Measurements from ENCODE around the gene CTBP2.

CTBP2 gene

GRCh38 chr10:125010362-125010761 is 150.0 kb downstream of the CTBP2 start:
- DNase-seq (ENCODE audit: low read depth in 2 of 2), result no peak

- DNase-seq (ENCODE audit: low read depth in 2 of 2), result no peak
These were observed 150.7 kb downstream of the CTBP2 start for GRCh38 chr10:125009661-125010161.

- DNase-seq (ENCODE audit: low read depth in 2 of 2), result no peak
These were observed 151.4 kb downstream of the CTBP2 start for GRCh38 chr10:125008689-125009638.

DNA sequence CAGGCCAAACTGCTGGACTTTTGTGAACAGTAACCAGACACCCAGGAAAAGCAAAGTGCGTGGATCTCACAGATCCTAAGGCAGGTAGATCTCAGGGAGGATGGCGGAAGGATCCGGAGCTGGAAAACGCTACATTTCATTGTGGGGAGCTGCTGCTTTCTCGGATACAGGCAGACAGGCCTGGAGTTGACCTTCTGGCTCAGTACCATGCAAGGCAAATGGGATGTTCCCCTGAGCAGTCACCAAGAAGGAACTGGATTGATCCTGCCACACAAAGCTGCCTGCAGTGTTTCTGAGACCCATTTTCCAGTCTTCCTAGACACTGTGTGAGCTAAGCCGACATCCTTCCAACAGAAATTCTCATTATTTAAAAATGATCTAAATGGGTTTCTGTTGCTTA is 152.9 kb downstream of the CTBP2 start:
- DNase-seq (ENCODE audit: low read depth in 2 of 2), result no peak

DNA sequence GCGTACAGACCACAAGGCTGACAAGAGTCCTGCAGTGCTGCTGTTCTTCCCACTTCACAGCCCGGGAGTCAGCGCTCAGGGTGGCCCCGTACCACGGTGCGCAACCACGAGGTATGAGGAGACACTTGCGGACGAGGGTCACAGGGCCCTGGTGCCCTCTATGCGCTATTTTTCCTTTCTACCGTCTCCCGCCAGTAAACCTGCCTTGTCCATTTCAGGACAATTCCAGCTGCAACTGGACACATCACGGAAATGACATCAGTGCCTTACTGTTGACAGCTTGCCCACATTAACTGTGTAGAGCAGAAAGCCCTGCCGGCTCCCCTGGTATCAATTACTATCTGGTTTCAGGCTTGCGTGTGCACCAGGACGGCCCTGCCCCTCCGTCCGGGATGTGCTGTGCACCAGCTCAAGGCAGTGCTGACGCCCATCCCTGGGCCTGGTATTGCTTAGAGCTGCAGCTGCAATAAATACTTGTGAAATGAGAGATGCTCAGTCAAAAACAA is 153.4 kb downstream of the CTBP2 start:
- no peak for DNase-seq (ENCODE audit: low read depth in 2 of 2)

DNA sequence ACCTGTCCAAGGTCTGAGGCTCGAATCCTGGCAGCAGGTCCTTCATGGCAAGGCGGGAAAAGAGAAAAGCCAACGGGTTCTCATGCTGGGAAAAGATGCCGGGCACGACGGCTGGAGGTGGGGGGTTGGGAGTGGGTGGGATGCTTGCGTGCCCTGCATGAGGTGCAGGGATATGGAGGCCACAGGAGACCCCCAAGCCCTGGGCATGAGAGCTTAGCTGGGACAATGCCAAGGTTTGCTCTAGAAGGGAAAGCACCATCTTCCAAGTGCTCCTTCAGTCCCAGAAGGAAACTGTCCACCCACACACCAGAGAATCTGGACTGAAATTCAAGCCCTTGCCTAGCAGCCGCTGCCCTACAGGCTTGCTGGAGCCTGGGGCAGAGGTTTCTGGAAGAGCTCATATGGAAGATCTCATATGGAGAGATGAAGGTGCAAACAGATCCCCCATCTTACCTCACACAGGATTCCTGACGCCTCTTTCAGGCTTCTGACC is 154.1 kb downstream of the CTBP2 start:
- DNase-seq (ENCODE audit: low read depth in 2 of 2), result no peak

- DNase-seq (ENCODE audit: low read depth in 2 of 2), result no peak
These were observed 154.8 kb downstream of the CTBP2 start for GRCh38 chr10:125005312-125006187.

GRCh38 chr10:125004571-125005311 is 155.6 kb downstream of the CTBP2 start:
- DNase-seq (ENCODE audit: low read depth in 2 of 2), result no peak

- DNase-seq (ENCODE audit: low read depth in 2 of 2), result no peak
These were observed 156.4 kb downstream of the CTBP2 start for GRCh38 chr10:125003901-125004467.

DNA sequence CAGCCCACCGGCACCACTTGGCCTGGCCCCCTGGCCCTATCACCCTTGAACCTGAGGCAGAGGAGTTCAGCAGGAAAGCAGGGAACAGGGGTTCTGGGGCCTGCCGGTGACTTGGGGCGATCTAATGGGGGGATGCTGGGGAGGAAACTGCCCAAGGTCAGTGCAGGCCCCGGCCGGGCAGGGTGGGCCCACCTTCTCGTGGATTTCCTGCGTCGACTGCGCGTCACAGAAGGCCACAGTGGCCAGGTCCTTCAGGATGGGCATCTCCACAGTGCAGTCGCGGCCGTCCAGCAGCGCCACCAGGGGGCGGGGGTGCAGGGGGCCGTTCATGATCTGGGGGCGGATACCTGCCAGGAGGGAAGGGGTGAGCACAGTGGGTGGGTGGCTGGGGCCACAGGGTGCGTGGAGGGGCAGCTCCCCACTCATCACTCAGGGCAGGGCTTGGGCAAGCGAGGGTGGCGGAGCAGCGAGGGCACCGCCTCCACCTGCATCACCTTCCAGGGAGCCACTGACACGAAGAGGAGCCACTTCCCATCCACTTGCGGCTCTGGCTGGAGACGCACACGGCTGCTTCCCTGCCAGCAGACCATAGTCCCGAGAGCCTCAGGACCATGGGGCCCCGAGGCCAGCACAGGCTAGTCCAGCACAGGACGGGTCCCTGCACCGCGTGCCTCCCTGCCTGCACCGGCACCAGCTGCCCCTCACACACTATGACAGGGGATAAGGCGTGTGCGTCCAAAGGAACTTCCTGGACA is 157.0 kb downstream of the CTBP2 start:
- no peak for DNase-seq (ENCODE audit: low read depth in 2 of 2)

- no peak for DNase-seq (ENCODE audit: low read depth in 2 of 2)
These were observed 157.8 kb downstream of the CTBP2 start for GRCh38 chr10:125002423-125003145.

GRCh38 chr10:125002047-125002422 is 158.3 kb downstream of the CTBP2 start:
- DNase-seq (ENCODE audit: low read depth in 2 of 2), result no peak

GRCh38 chr10:125001313-125002046 is 158.9 kb downstream of the CTBP2 start:
- no peak for DNase-seq (ENCODE audit: low read depth in 2 of 2)

DNA sequence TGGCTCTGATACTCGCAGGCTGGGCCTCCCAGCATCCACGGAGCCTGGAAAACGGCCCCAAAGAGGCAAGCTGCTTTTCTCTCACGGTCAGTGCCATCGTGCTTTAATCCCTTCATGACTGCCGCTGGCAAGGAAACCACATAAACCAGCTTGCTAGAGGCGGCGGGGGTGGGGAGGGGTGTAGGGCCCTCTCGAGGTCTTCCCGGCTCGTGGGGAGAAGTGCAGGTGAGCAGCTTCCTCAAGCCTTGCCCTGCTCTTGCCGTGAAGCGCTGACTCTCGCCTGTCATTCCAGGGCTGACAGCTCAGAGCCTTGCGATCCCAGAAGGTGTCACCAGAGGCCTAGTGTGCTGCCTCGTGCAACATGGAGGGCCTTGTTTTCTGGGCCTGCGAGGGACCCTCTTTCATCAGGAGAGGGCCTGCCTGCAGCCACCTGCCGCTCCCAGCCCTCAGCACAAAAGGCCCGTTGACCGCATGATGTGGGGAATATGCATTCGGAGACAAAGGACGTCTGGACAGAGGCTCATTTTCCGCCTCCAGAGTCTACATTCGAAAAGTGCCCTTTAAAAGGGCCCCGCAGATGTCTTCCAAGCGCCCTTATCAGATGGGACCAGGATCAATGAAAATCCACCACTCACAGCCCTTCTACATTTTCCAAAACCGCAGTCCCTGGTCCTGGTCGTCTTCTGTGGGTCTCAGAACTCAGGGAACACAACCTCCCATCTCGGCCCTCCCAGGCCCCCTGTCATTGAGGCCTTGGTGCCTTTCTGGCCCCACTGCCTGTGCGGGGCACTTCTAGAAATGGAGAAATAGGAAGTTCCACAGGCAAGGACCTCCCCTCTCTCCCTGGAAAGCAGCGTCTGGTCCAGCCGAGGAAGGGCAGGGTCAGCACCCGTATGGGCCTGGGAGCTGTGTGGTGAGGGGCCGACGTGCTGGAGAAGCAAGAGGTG is 159.7 kb downstream of the CTBP2 start:
- no peak for DNase-seq (ENCODE audit: low read depth in 2 of 2)

DNA sequence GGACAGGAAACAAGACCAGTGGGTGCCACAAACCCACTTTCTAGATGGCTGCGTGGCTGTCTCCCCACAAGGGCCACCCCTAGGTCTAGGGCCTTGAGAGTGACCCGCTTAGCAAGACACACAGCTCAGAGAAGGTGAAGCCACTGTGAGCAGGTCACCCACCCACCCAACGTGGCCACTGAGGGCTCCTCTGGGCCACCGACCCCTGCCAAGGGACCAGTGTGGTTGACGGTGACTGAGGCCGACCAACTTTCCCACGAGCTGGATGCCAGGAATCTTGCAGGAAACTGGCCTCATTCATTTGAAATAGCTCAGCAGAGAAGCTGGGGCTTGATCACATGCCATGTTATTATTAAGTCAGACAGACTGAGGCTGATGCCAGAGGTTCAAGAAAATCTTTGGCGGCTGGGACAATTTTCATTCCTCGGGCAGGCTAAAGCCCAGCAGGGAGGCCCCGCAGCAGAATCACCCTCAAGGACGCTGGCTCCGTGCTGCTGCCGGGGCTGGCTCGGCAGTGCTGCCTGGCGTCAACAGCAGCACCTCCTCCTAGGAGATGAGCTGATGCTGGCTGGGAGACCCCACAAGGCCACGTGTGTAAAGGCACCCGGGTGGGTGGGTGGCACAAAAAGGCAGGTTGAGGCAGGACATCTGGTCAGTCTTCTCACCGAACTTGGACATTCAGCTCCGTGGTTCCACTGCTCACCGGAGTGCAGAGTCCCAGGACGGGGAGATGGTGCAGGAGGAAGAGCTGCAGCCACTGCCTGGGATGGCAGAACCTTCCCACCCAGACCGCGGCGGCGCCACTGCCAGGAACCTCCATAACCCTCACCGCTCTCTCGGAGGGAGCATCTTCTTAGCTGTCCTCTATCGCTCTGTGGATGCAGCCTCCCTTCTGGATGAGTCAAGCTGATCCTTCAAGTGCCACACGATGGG is 160.7 kb downstream of the CTBP2 start:
- DNase-seq (ENCODE audit: low read depth in 2 of 2), result no peak

DNA sequence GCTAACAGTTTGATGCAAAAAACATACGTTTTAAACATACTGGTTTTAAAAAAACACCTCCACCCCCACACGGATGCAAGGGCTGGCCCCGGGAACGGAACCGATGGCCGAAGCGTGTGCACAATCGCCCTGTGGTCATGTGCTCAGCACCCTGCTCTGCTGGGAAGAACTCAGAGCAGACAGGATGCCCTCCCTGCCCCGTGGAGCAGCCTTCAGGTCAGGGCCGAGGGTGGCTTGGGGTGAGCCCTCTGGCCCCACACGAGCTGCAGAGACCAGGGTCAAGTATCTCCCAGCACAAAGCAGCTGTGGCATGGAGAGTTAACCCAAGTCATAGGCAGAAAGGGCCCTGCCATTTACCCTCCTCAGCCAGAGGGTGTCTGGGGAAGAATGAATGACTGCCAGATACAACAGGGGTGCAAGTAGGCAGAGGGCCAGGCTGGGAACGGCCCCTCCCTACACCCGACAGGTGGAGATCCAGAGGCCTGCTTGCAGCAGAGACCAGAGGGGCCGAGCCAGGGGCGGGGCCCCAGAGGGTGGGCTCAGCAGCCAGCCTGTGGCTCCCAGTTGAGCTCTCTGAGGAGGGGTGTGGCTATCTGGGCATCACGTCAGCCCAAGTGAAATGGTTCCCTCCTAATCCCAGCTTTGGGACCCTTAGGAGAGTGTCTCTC is 161.6 kb downstream of the CTBP2 start:
- DNase-seq (ENCODE audit: low read depth in 2 of 2), result no peak

All from stimulated activated CD8-positive, alpha-beta memory T cell treated with anti-CD3 and anti-CD28 coated beads, Interleukin-7, amount 100 ng/mL, for 1 hour (primary cell).